Left lung (tissue), 10 donors: ENCODE results near the gene BMPR2. TPM values are rescaled to one million over a fixed set of nuclear protein-coding genes. Genes with fewer than 3 reads are reported as not detected.

Experiments
- ATAC-seq: fragments of 200-7000 bp; cut with Tn5 transposase; one replicate; pipeline ENCODE4 v1.9.1; 2020; ENCODE audit warnings: moderate library complexity
- DNase-seq, 4 donors: peaks; one replicate each; pipeline ENCODE4 v3.0.0-alpha.2; 2013 to 2020
- H3K27ac ChIP-seq, 2 donors: fragments of 200-600 bp; sonication (generic) in 1 of 2; one replicate each; pipeline versions ENCODE4 v1.5.0 to v1.8.0; 2020 to 2021
- H3K27me3 ChIP-seq, 2 donors: fragments of 200-600 bp; sonication (generic) in 1 of 2; one replicate each; pipeline versions ENCODE4 v1.5.0 to v1.8.0; 2020 to 2021
- H3K36me3 ChIP-seq, 2 donors: fragments of 200-600 bp; sonication (generic) in 1 of 2; one replicate each; pipeline versions ENCODE4 v1.5.0 to v1.8.0; 2020 to 2021
- H3K4me1 ChIP-seq, 2 donors: fragments of 200-600 bp; one replicate each; pipeline ENCODE4 v1.8.0; 2021
- H3K4me3 ChIP-seq, 2 donors: fragments of 200-600 bp; sonication (generic) in 1 of 2; one replicate each; pipeline versions ENCODE4 v1.5.0 to v1.8.0; 2020 to 2021; ENCODE audit warnings: mild to moderate bottlenecking in 1 of 2
- H3K9me3 ChIP-seq, 2 donors: fragments of 200-600 bp; sonication (generic) in 1 of 2; one replicate each; pipeline versions ENCODE4 v1.5.0 to v1.8.0; 2020 to 2021
- CTCF ChIP-seq, 2 donors: fragments of 200-600 bp; sonication (generic) in 1 of 2; IDR thresholded peaks; one replicate each; pipeline versions ENCODE4 v1.5.0 to v1.8.0; 2021; ENCODE audit warnings: antibody characterized with exemption in 2 of 2
- intact Hi-C, 2 donors: fragments of 100-400 bp; cut with DNase I; formaldehyde crosslinking; loops; one replicate each; pipeline versions ENCODE4 v1.11.2 to v1.14.2; 2022
- polyA plus RNA-seq, 6 donors: library from polyadenylated mRNA; unstranded; fragments of 120-200 nt; gene quantifications; one replicate each; pipeline ENCODE4 v1.2.1, GENCODE V29; 2013; ENCODE audit not compliant: insufficient read length in 6 of 6
- total RNA-seq, 2 donors: library from RNA; stranded (reverse); fragmentation: NEBNext Ultra II Directional; extraction: Animal tissue kit (Norgen Biotek cat#: 25700); gene quantifications; one replicate each; pipeline ENCODE4 v1.2.1, GENCODE V29; 2021
- donor health status: DM: no; HTN: yes; CAD: no.
- donor health status: DM: no; HTN: no; CAD: no.

BMPR2 gene
- total and polyA plus RNA-seq, 8 donors = 68.3 to 99.7 (median 83.6) TPM

- no peaks in the 10 kb centered on the region for H3K9me3 ChIP-seq
- no peak overlapping the region for H3K4me3 ChIP-seq
- DNase-seq (no peak), ATAC-seq (no peak)
- no peaks in the 10 kb centered on the region for H3K4me1 ChIP-seq
- intact Hi-C loops = no loop called here
- H3K36me3 ChIP-seq = no peaks in the 10 kb centered on the region
- H3K27ac ChIP-seq = no peak overlapping the region
- TF ChIP-seq CTCF (IDR thresholded peaks at IDR 0.05) = no peak
- no peaks in the 10 kb centered on the region for H3K27me3 ChIP-seq
Observed at GRCh38 chr2:202337706-202338346, 38.3 kb upstream of the BMPR2 start.

- ATAC-seq = no peak
- Histone ChIP-seq H3K27ac (no peak overlapping the region), H3K36me3 (no peaks in the 10 kb centered on the region), H3K9me3 (no peaks in the 10 kb centered on the region), H3K27me3 (no peaks in the 10 kb centered on the region), H3K4me1 (no peaks in the 10 kb centered on the region), H3K4me3 (no peak overlapping the region)
- intact Hi-C loops = no loop called here
- no peak for DNase-seq
- TF ChIP-seq CTCF (IDR thresholded peaks at IDR 0.05) = no peak
Observed at GRCh38 chr2:202339071-202339870, 36.9 kb upstream of the BMPR2 start.

- Histone ChIP-seq H3K27me3 (no peaks in the 10 kb centered on the region), H3K9me3 (no peaks in the 10 kb centered on the region), H3K36me3 (no peaks in the 10 kb centered on the region), H3K4me1 (no peaks in the 10 kb centered on the region), H3K4me3 (no peak overlapping the region), H3K27ac (no peak overlapping the region)
- DNase-seq (no peak), ATAC-seq (no peak)
- intact Hi-C loops = no loop called here
- no peak for TF ChIP-seq CTCF (IDR thresholded peaks at IDR 0.05)
Observed at GRCh38 chr2:202344178-202344577, 31.9 kb upstream of the BMPR2 start.

GRCh38 chr2:202346180-202346579, 29.9 kb upstream of the BMPR2 start:
- no peak for ATAC-seq
- Histone ChIP-seq H3K9me3 (no peaks in the 10 kb centered on the region), H3K4me3 (no peak overlapping the region), H3K27ac (no peak overlapping the region), H3K27me3 (no peaks in the 10 kb centered on the region), H3K4me1 (no peaks in the 10 kb centered on the region), H3K36me3 (no peaks in the 10 kb centered on the region)
- no peak for TF ChIP-seq CTCF (IDR thresholded peaks at IDR 0.05)
- DNase-seq = no peak
- intact Hi-C loops = no loop called here

- Histone ChIP-seq H3K4me1 (no peaks in the 10 kb centered on the region), H3K4me3 (no peak overlapping the region), H3K27me3 (no peaks in the 10 kb centered on the region), H3K27ac (no peak overlapping the region), H3K9me3 (no peaks in the 10 kb centered on the region), H3K36me3 (no peaks in the 10 kb centered on the region)
- no peak for ATAC-seq
- intact Hi-C loops = no loop called here
- DNase-seq = no peak
- TF ChIP-seq CTCF (IDR thresholded peaks at IDR 0.05) = no peak
Observed at GRCh38 chr2:202353430-202353829, 22.7 kb upstream of the BMPR2 start.
